GF-D8 (cell line): Measurements from ENCODE around the gene LIPN.
A peak's percentile ranks its signal among the peaks of the same experiment; 100 is the strongest.
"Not testable (repeated sequence)": the region's sequence is repeated elsewhere in the genome, so short reads cannot be mapped to it uniquely, and the experiment has no call there.

Experiments used
- DNase-seq: peaks from one replicate; lab custom pipeline; 2025; lab: John Stamatoyannopoulos, UW

Gene LIPN, protein sequence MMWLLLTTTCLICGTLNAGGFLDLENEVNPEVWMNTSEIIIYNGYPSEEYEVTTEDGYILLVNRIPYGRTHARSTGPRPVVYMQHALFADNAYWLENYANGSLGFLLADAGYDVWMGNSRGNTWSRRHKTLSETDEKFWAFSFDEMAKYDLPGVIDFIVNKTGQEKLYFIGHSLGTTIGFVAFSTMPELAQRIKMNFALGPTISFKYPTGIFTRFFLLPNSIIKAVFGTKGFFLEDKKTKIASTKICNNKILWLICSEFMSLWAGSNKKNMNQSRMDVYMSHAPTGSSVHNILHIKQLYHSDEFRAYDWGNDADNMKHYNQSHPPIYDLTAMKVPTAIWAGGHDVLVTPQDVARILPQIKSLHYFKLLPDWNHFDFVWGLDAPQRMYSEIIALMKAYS

DNA sequence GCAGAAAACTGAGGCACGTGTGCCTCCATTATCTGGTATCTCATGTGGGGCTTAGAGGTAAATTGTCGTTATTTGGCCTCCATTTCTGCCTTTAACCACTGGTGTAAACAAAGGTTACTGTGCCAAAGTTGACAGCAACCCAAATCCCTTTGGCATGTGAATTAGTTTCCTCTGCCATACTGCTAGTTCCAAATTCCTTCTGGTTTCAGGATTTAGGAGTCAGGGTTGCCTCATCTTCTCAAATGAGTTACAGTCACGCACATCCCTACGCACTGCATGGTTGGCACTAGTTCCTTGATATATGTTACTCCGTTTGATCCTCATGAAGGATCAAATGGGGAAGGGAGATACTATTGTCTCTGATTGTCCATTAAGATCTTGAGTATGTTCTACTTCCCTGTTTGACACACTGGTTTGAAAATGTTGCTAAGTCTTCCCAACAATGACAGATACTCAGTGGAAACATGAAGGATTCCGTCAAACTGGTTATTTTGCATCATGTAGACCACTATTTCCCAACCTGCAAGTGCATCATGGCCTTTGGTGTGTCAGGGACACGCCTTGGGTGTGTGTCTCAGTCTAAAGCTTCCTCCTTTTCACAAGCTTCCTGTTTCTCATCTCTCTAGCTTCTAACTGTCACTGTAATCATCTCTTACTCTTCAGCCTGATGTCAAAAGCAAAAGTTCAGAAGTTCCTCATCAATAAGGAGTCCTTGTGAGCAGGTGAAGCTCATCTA is at the start of gene LIPN:
Gene LIPN (plus strand): TSS at position 655 of the 736 bp plus-strand sequence. CDS start 1,386 bp downstream, outside the sequence.
- peak; percentile 3 for DNase-seq

DNA sequence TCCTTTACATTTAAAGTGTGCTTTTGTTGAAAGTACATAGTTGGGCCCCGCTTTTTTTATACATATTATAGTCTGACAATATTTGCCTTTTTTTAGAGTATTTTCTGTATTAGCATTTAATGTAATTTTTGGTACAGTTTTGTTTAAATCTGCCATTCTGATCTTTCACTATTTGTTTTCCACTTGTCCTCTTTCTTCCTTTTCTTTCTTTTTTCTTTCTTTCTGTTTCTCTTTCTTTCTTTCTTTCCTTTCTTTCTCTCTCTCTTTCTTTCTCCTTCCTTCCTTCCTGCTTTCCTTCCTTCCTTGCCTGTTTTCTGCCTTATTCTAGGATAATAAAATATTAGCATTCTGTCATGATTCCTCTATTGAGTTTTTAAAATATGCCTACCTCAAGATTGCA is 44.3 kb upstream of the LIPN start:
- no peak for DNase-seq

DNA sequence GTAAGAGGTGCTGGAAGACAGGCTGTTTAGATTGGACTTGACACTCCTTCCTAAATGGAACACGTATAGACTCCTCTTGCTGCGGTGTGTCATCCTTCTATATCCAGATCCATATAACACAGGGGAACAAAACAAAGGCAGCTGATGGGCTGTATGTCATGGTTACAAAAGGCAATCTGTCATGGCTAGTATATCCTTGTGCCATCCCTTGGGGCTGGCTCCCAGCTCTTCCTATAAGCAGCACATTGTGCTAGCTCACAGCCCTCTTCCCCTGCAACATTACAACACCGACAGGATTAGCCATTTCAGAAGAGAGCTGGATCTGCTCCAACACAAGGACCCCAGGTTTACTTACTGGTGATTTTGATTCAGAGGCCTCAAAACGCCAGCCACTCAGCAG is 38.4 kb upstream of the LIPN start:
- no peak for DNase-seq

DNA sequence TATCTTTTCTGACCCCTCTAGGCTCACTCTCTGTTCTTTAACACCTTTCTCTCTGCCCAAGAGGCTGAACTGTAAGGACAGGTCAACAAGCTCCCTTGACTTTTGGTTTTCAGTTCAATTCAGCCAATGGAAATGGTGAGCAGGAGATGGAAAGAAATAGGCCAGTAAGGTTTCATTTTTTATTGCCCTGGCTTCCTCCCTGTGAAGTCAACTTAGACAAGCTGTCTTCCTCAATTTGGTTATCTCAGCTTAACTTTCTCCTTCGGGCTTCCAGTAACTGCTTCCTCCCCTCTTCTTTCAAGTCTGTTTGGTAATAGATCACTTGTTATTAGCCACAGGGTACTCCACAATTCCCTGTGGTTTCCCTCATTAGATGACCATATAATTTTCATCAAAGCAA is 34.0 kb upstream of the LIPN start:
- no peak for DNase-seq

DNA sequence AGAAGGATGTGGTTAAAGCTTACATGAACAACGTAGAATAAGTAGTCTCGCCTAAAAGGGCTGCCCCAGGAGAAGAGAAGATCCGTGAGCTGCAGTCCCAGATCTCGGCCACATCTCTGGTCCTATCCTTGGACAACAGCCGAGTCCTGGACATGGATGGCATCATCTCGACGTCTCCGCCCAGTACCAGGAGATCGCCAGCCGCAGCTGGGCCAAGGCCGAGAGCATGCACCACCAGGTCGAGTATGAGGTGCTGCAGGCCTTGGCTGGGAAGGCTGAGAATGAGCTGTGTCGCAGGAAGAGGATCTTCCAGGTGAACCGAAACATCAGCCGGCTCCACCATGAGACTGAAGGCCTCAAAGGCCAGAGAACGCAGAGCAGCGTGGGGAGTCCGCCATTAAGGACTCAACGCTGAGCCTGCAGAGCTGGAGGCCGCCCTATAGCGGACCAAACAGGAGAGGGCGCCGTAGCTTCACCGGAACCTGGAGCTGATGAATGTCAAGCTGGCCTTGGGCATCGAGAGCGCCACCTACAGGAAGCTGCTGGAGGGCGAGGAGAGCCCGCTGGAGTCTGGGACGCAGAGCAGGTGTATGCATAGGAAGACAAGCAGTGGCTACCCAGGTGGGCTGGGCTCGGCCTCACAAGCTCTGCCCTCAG is 31.6 kb upstream of the LIPN start:
- no peak for DNase-seq

DNA sequence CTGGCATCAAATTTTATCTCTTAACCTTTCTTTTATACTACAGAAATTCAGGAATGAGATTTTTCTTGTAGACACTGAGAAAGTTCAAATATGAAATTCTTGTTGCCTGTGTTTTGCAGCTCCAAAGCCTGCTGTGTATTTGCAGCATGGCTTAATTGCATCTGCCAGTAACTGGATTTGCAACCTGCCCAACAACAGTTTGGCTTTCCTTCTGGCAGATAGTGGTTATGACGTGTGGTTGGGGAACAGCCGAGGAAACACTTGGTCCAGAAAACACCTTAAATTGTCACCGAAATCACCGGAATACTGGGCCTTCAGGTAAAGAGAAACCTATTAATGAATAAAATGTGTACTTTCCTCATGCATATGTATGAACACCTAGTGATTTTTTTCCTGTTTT is 29.0 kb upstream of the LIPN start:
- no peak for DNase-seq

DNA sequence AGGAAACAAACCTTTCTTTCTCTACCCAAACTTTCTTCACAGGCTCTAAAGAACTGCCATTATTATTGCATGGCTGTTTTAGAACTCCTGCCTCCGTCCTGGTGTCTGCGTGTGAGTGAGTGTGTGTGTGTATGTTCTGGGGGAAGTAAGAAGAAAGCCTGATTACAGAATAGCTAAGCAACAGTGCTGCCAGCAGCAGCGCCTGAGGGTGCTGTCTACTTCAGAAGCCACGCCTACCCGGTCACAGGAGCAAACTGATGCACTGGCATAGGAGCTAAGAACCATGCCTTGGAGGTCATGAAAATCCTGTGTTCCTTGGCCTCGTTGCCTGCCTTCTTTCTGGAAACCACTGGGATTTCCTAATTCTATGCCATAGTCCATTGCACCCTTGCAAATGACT is 28.5 kb upstream of the LIPN start:
- DNase-seq, result no peak

DNA sequence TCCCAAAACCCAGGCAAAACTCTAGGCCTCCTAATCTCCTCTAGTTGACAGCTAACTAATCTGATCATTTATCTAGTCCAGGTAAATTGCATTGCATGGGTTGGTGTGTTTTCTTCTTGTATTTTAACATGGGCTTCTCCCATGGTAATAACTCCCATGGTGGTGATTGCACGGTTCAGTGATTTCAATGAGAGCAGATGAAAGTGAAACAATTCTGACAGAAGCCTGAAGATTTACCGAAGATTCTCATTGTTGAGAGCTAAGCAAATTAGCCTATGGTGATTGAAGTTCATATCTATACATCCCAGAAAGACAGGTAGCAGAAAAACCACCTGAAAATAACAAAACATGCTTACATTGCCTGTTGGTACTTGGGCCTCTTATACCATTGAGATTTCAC is 26.6 kb upstream of the LIPN start:
- no peak for DNase-seq

DNA sequence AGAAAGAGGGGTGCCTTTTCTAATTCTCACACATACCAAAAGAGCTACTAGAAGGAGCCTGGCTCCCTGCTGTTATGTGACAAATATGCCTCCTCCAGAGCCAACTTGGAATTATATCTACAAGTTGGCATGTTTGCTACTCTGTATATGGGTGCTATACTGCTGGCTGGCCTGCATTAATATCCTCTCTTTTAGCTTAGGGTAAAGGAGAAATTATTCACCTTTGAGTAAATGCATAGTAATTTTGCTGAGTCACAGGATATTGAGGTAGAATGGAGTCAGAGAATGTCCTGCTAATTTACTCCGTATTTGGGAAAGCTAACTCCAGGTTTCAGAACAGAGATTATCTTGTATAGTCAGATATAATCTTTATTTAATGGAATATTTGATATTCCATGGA is 24.2 kb upstream of the LIPN start:
- DNase-seq, result no peak

DNA sequence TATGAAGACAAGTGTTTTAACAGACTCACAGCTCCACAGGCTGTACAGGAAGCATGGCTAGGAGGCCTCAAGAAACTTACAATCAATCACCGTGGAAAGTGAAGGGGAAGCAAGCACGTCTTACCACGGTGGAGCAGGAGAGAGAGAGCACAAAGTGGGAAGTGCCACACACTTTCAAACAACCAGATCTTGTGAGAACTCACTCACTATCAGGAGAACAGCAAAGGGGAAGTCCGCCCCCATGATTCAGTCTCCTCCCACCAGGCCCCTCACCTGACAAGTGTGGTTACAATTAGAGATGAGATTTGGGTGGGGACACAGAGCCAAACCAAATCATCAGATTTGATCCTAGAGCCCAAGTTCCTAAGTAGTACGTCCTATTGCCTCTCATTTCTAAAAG is 17.9 kb upstream of the LIPN start:
- not testable (repeated sequence) for DNase-seq

DNA sequence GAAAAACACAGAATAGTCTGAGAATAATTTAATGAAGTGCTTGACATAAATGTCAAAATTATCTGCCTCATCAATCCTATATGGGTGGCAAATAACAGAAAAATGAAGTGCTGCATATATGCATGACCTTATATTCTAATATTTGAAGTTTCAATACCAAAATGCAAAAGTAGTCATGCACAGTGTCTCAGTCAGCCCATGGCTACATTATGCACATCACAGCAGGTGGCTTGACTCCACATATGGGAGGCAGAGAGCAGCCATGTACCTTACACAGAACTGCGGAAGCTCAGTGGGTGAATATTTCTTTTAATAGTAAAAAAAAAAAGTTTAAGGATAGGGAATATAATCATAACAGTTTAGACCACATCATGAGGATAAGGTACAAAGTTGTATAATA is 17.4 kb upstream of the LIPN start:
- no peak for DNase-seq

DNA sequence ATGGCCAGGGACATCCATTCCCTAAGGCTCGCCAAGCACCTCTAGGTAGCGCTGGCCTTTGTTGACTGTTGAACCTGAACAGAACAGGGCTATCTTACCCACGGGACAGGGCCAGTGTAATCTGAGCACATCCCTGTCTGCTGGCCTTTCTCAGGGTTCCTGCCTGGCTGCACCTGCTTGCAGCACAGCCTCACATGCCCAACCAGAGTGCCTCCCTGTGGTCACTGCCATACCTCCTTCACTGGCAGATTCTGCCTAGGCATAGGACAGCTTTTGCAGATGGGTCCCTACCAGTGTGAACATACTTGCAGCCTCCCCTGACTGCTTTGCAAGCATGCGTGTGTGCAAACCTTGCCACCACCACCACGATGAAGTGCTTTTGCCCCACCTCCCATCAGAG is 15.8 kb upstream of the LIPN start:
- DNase-seq, result no peak

DNA sequence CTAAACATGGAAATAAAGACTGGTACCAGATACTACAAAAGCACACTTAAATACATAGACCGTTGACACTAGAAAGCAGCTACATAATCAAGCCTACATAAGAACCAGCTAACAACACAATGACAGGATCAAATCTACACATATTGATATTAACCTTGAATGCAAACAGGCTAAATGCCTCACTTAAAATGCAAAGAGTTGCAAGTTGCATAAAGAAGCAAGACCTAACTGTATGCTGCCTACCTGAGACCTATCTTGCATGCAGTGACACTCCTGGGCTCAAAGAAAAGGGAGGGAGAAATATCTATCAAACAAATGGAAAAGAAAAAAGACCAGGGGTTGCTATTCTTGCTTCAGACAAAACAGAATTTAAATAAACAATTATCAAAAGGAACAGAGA is 14.2 kb upstream of the LIPN start:
- DNase-seq, result no peak

DNA sequence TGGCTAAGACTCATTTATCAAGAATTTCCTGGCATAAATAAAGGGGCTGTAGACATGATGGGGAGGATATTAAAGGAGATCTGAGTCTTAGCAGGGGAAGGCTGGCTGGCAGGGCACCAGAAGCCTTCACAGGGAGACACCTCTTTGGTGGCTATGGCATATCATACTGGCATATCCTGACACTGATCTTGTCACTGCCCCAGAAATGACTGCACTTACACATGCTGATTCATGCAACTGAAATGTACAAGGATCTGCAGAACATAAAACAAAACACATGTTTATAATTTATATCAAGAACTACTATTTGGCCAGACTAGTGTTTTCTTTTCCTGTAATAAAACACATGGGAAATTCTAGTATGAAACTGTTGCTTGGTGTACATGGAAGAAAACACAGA is 5.5 kb upstream of the LIPN start:
- no peak for DNase-seq

DNA sequence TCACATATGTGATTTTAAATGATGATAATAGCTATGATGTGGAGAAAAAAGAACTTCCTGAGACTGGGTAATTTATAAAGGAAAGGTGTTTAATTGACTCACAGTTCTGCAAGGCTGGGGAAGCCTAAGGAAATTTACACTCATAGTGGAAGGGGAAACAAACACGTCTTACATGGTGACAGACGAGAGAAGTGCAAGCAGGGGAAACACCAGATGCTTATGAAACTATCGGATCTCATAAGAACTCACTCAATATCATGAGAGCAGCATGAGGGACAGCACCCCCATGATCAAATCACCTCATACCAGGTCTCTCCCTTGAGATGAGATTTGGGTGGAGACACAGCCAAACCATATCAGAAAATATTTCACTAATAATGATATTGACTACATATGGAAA is 4.1 kb upstream of the LIPN start:
- no peak for DNase-seq

DNA sequence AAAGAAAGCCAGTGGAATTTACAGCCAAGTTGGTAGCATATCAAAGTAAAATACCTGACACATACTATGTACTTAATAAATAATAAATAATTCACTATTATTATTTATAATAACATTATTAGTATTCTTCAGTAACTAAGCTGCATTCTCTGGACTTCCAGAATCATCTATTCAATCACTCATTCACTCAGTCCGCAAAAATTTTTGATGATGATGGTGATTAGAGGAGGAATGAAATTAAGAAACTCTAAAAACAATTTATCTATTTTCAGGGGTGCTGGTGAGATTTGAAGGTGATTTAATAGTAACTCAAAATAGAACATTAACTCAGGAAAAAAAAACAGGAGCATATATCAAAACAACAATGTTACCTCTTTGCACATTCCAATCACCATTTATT is 3.2 kb upstream of the LIPN start:
- DNase-seq, result no peak

DNA sequence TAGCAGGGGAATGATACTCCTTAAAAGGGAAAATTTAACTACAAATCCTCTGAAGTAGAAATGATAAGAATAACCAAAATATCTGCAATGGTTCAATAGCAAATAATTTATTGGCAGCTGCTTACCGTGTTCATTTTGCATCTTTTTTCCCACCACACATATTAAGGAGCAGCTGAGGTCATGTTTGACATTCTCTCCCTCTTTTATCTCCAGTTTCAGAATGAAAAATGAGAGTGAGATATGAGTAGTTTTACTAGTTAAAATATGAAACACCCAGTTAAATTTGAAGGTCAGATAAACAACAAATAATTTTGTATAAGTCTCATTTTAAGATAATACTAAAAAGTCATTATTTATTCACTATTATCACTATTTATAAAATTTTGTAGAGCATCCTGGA is 3.1 kb downstream of the LIPN start:
- DNase-seq, result no peak

DNA sequence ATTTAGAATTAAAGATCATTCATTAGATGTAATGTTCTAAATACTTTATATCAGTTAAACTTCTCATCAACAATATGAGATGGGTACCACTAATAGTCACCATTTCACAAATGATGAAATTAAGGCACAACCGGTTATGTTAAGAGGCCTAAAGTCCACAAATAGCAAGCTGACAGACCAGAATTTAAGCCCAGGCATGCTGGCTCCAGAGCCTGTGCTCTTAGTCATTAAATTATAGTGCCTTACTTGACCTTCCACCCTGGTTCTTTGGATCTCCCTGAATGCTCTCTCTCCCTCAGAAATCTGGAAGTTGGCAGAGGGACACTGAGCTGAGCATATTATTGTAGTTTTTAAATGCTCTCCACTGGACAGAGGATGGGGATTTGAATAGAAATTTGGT is 3.6 kb downstream of the LIPN start:
- DNase-seq, result no peak

DNA sequence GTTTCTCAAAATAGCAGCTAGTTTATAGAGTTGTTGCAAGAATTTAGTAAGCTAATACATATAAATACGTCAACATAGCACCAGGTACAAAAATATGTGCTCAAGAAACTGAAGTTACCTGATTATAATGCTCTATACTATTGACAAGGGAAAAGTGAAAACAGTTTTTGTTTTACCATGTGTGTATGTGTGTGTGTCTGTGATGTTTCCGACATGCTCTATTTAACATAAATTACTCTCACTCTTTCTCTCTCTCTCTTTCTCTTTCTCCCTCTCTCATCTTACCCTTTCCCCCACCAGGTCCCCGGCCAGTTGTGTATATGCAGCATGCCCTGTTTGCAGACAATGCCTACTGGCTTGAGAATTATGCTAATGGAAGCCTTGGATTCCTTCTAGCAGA is 4.3 kb downstream of the LIPN start:
- no peak for DNase-seq

DNA sequence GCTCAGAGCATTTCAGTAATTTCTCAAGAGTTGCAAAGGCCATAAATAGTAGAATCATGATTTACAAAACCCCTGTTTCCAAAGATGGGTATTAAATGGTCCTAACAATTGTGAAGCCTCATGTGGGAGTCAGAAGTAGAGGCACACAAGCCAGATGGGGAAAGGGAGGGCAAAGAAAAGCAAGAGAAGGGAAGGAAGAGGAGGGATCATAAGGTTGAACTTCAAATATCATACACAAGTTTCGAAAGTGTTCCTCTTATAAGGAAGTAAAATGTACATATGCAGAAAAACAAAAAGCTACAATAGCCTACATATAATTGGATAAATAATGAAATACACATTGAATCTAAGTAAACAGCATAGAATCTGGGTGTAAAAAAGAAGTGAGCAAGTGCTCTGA is 6.0 kb downstream of the LIPN start:
- no peak for DNase-seq

DNA sequence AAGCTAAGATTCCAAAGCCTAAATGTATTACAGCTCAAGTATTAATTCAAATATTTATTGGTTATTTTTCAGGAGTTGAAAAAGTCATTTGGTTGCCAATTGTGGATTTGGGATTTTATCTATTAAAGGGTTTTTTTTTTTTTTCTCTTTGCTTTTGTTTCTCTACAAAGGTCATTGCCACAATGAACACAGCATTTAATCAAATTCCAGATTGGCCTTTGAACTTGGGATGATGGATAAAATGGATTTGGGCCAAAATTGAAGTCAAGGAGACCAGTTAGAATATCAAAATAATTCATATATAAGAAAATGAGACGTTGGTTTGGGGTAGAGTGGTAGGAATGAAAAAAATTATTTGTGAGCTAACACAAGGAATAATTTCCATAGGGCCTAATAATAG is 9.6 kb downstream of the LIPN start:
- DNase-seq, result no peak

DNA sequence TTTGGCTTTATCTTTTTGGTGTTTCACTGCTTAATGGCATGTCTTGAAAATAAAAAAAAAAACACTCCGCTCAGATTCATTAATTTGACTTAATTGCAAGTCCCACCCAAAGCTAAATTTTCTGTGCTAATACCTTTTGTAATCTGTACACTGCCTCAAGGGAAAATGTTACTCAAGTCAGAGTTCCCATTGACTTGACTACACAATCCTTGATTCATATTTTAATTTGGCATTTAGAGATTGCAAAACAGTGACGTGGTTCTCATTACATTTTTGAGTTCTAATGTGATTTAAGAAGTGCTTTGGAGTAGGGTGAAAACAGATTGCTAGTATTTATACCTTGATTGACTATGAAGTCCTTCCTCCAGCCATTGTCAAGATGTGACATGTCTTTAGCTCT is 21.4 kb downstream of the LIPN start:
- DNase-seq, result no peak

DNA sequence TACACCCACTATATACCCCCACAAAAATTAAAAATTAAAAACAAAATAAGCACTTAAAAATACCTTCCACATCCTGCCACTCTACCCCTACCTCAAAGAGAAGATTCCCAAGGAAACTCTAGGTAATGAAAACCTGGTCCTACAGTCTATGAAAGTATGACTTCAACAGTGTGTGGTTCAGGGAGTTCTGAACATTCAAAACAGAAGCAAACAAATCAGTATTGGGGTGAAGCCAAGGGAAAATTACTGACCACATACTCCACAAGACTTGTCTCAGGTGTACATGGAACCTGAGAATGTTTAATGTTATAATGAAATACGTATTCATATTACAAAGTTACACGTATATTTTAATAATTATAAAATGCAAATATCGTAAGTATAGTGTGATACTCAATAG is 22.4 kb downstream of the LIPN start:
- DNase-seq, result no peak
